Measurements from ENCODE around the gene FOXO4.

Gene FOXO4

GRCh38 chrX:71131510-71131909 is 35.9 kb downstream of the FOXO4 start:
- DNase-seq (ENCODE audit: extremely low read depth in 1 of 2, low read depth in 1 of 2): no peak

GRCh38 chrX:71140440-71140839 is 44.8 kb downstream of the FOXO4 start:
- no peak for DNase-seq (ENCODE audit: extremely low read depth in 1 of 2, low read depth in 1 of 2)

- no peak for DNase-seq (ENCODE audit: extremely low read depth in 1 of 2, low read depth in 1 of 2)
Measured at GRCh38 chrX:71143508-71143907, 47.9 kb downstream of the FOXO4 start.

DNA sequence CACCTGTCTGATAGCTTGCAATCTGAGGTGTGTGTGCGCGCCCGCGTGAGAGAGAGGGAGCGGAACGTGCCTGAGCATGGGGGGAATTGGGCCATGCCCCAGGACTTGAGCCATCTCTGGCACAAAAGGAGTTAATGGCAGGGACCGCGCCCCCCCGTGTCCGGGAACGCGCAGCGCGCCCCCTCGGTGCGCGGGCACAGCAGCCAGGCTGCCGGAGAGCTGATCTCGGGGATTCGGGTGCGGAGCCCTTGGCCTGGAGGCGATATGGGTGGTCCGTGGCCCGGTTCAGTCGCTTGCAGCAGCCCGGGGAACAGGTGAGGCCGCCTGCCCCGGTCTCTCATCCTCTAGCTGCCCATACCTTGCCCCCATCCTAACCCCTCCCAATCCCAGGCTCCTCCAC is 49.0 kb downstream of the FOXO4 start, which contains the start of gene NLGN3:
Gene NLGN3, plus strand, starts transcription at position 191 of the 400 bp plus-strand sequence. CDS start 2,909 bp downstream, outside the sequence.
- no peak for DNase-seq (ENCODE audit: extremely low read depth in 1 of 2, low read depth in 1 of 2)

- DNase-seq (ENCODE audit: extremely low read depth in 1 of 2, low read depth in 1 of 2): no peak
Measured at GRCh38 chrX:71147496-71148277, 52.0 kb downstream of the FOXO4 start.

- no peak for DNase-seq (ENCODE audit: extremely low read depth in 1 of 2, low read depth in 1 of 2)
Measured at GRCh38 chrX:71148278-71148663, 52.6 kb downstream of the FOXO4 start.

GRCh38 chrX:71151366-71151765 is 55.7 kb downstream of the FOXO4 start:
- DNase-seq (ENCODE audit: extremely low read depth in 1 of 2, low read depth in 1 of 2): no peak
